DOHH2 (cell line): ENCODE data around the gene TXNDC11.

Source experiments
- H3F3A ChIP-seq: fragments of 200-600 bp; sonication (generic), shearing (Covaris generic); 2 replicates; pipeline ENCODE4 v1.6.0; 2016; ENCODE audit warnings: antibody characterized with exemption, mild to moderate bottlenecking; ENCODE audit not compliant: control insufficient read depth, insufficient read depth
- H3K27ac ChIP-seq: fragments of 200-600 bp; sonication (generic); 2 replicates; pipeline ENCODE4 v1.5.1; 2014; ENCODE audit warnings: low read depth, mild to moderate bottlenecking, low read length, moderate library complexity
- H3K27me3 ChIP-seq: fragments of 200-600 bp; sonication (generic); 2 replicates; pipeline ENCODE4 v1.6.1; 2014; ENCODE audit warnings: mild to moderate bottlenecking, low read length, mixed read lengths; ENCODE audit not compliant: control insufficient read depth
- H3K36me3 ChIP-seq: fragments of 200-600 bp; sonication (generic); 2 replicates; pipeline ENCODE4 v1.6.1; 2014; ENCODE audit warnings: mild to moderate bottlenecking, low read length, moderate library complexity, mixed read lengths; ENCODE audit not compliant: control insufficient read depth
- H3K4me1 ChIP-seq: fragments of 200-600 bp; sonication (generic); 2 replicates; pipeline ENCODE4 v1.6.1; 2014; ENCODE audit warnings: mild to moderate bottlenecking, low read length, mixed read lengths; ENCODE audit not compliant: control insufficient read depth
- H3K4me2 ChIP-seq: fragments of 200-600 bp; sonication (generic); 2 replicates; pipeline ENCODE4 v1.6.0; 2014; ENCODE audit warnings: mild to moderate bottlenecking, low read length, moderate library complexity
- H3K4me3 ChIP-seq: fragments of 200-600 bp; sonication (generic); 2 replicates; pipeline ENCODE4 v1.5.1; 2014; ENCODE audit warnings: mild to moderate bottlenecking, low read length, mixed read lengths
- H3K79me2 ChIP-seq: fragments of 200-600 bp; sonication (generic); 2 replicates; pipeline ENCODE4 v1.6.1; 2014; ENCODE audit warnings: mild to moderate bottlenecking, low read length, mixed read lengths; ENCODE audit not compliant: control insufficient read depth
- H3K9me2 ChIP-seq: fragments of 200-600 bp; sonication (generic); replicated peaks from 2 replicates; pipeline ENCODE4 v1.6.1; 2014; ENCODE audit warnings: mild to moderate bottlenecking, low read length, mixed read lengths; ENCODE audit not compliant: control insufficient read depth
- H3K9me3 ChIP-seq: fragments of 200-600 bp; sonication (generic); 2 replicates; pipeline ENCODE4 v1.6.1; 2014; ENCODE audit warnings: antibody characterized with exemption, low read length, mixed read lengths; ENCODE audit not compliant: control insufficient read depth, insufficient read depth
- H4K20me1 ChIP-seq: fragments of 200-600 bp; sonication (generic); 2 replicates; pipeline ENCODE4 v1.6.0; 2014; ENCODE audit warnings: low read depth, mild to moderate bottlenecking, antibody characterized with exemption, low read length, moderate library complexity; ENCODE audit not compliant: control insufficient read depth, insufficient read depth
- CTCF ChIP-seq: fragments of 200-600 bp; sonication (generic); IDR thresholded peaks from one replicate; pipeline ENCODE4 v1.5.1; 2014; ENCODE audit warnings: antibody characterized with exemption, mild to moderate bottlenecking, low read depth, low read length; ENCODE audit not compliant: poor library complexity, severe bottlenecking
- EZH2phosphoT487 ChIP-seq: fragments of 200-600 bp; sonication (generic); IDR thresholded peaks from 2 replicates; pipeline ENCODE4 v1.6.1; 2017; ENCODE audit warnings: borderline replicate concordance, mild to moderate bottlenecking, antibody characterized with exemption, low read length, moderate library complexity, mixed read lengths

Gene TXNDC11

GRCh38 chr16:11658896-11659708 is 83.6 kb downstream of the TXNDC11 start:
- no peak overlapping the region for H3K27ac ChIP-seq
- no peaks in the 10 kb centered on the region for H3K27me3 ChIP-seq
- no peak overlapping the region for H3K4me2 ChIP-seq
- no peaks in the 10 kb centered on the region for H3K9me2 ChIP-seq
- H3K79me2 ChIP-seq = no peaks in the 10 kb centered on the region
- no peaks in the 10 kb centered on the region for H3K9me3 ChIP-seq
- no peaks in the 10 kb centered on the region for H4K20me1 ChIP-seq
- peaks cover 27% of the 10 kb centered on the region for H3K4me1 ChIP-seq
- no peaks in the 10 kb centered on the region for H3F3A ChIP-seq
- H3K36me3 ChIP-seq = no peaks in the 10 kb centered on the region
- no peak for TF ChIP-seq EZH2phosphoT487
- TF ChIP-seq CTCF = no peak
- H3K4me3 ChIP-seq = no peak overlapping the region

- no peak for TF ChIP-seq CTCF
- no peak for TF ChIP-seq EZH2phosphoT487
- Histone ChIP-seq H3K27me3 (no peaks in the 10 kb centered on the region), H3K4me1 (peaks cover 16% of the 10 kb centered on the region), H3K4me2 (no peak overlapping the region), H3K27ac (no peak overlapping the region), H3K9me2 (no peaks in the 10 kb centered on the region), H3K79me2 (no peaks in the 10 kb centered on the region), H3K36me3 (no peaks in the 10 kb centered on the region), H3F3A (no peaks in the 10 kb centered on the region), H4K20me1 (no peaks in the 10 kb centered on the region), H3K4me3 (no peak overlapping the region), H3K9me3 (no peaks in the 10 kb centered on the region)
Observed at GRCh38 chr16:11657556-11657955, 85.1 kb downstream of the TXNDC11 start.

- no peaks in the 10 kb centered on the region for H3K27me3 ChIP-seq
- no peak overlapping the region for H3K4me2 ChIP-seq
- TF ChIP-seq CTCF = no peak
- TF ChIP-seq EZH2phosphoT487 = no peak
- H3K4me3 ChIP-seq = no peak overlapping the region
- H4K20me1 ChIP-seq = no peaks in the 10 kb centered on the region
- no peak overlapping the region for H3K27ac ChIP-seq
- no peaks in the 10 kb centered on the region for H3K9me2 ChIP-seq
- H3K36me3 ChIP-seq = no peaks in the 10 kb centered on the region
- no peaks in the 10 kb centered on the region for H3K79me2 ChIP-seq
- H3K4me1 ChIP-seq = peaks cover 25% of the 10 kb centered on the region
- no peaks in the 10 kb centered on the region for H3K9me3 ChIP-seq
- no peaks in the 10 kb centered on the region for H3F3A ChIP-seq
Observed at GRCh38 chr16:11655655-11656054, 87.0 kb downstream of the TXNDC11 start.
